Endothelial cell of umbilical vein (primary cell): ENCODE data around the gene IGFL3. TPM values are rescaled to one million over a fixed set of nuclear protein-coding genes. Genes with fewer than 3 reads are reported as not detected.

ENCODE experiments used
- BruUV-seq: library from RNA; stranded (reverse); fragments of 400-500 nt; replicated peaks from 2 replicates; lab custom pipeline; 2021; lab: Mats Ljungman, UMichigan
- CTCF ChIA-PET: fragments of 300-600, 350-600 bp; sonication (Branson Sonifier 250); formaldehyde crosslinking; loops from one replicate; lab custom pipeline; 2021; ENCODE audit warnings: antibody characterized with exemption, inconsistent platforms; lab: Charles Lee
- POLR2A ChIA-PET: fragments of 300-600, 350-600 bp; sonication (Branson Sonifier 250); formaldehyde crosslinking; loops from one replicate; lab custom pipeline; 2021; ENCODE audit warnings: antibody characterized with exemption, inconsistent platforms; lab: Charles Lee
- DNase-seq: peaks from one replicate; pipeline ENCODE4 v3.0.0-alpha.2; 2011; ENCODE audit warnings: low read depth, low spot score
- FAIRE-seq: peaks from 2 replicates; lab custom pipeline; 2011; peaks lifted over from hg19 to GRCh38; lab: Jason Lieb, UNC
- H2AFZ ChIP-seq: 2 replicates; pipeline ENCODE4 v1.6.0; 2012; ENCODE audit warnings: low read depth, low read length, control low read depth, inconsistent platforms
- H3K27ac ChIP-seq: 2 replicates; pipeline ENCODE4 v1.5.1; 2011; ENCODE audit warnings: low read depth, mild to moderate bottlenecking, control low read depth, low read length, moderate library complexity; ENCODE audit not compliant: insufficient read depth
- H3K27me3 ChIP-seq, 2 experiments: 2 replicates each; pipeline versions ENCODE4 v1.6.0 to v1.6.1; 2011; ENCODE audit warnings: low read length in 2 of 2, mixed read lengths in 1 of 2; ENCODE audit not compliant: control insufficient read depth in 2 of 2, insufficient read depth in 2 of 2
- H3K36me3 ChIP-seq, 2 experiments: 2 replicates in 1 of 2; 3 replicates in 1 of 2; pipeline ENCODE4 v1.5.1; 2011; ENCODE audit warnings: low read length in 2 of 2, mild to moderate bottlenecking in 1 of 2, moderate library complexity in 1 of 2; ENCODE audit not compliant: control insufficient read depth in 2 of 2, insufficient read depth in 2 of 2; ENCODE audit errors: extremely low read depth in 1 of 2
- H3K4me1 ChIP-seq: 3 replicates; pipeline ENCODE4 v1.5.1; 2011; ENCODE audit warnings: mild to moderate bottlenecking, low read length; ENCODE audit not compliant: control insufficient read depth, insufficient read depth; ENCODE audit errors: extremely low read depth
- H3K4me2 ChIP-seq: 2 replicates; pipeline ENCODE4 v1.6.1; 2011; ENCODE audit warnings: low read length, control low read depth, mixed read lengths; ENCODE audit not compliant: insufficient read depth
- H3K4me3 ChIP-seq, 3 experiments: fragments of 200-600 bp in 1 of 3; sonication (generic), shearing (Covaris generic) in 1 of 3; replicated peaks in 1 of 3; 2 replicates each; pipeline ENCODE4 v1.5.1; 2011 to 2016; ENCODE audit warnings: control low read depth in 3 of 3, low read length in 3 of 3, mild to moderate bottlenecking in 2 of 3, inconsistent platforms in 1 of 3, low read depth in 1 of 3, moderate library complexity in 1 of 3; ENCODE audit not compliant: insufficient read depth in 1 of 3
- H3K79me2 ChIP-seq: 2 replicates; pipeline ENCODE4 v1.6.0; 2012; ENCODE audit warnings: low read length, inconsistent platforms; ENCODE audit not compliant: control insufficient read depth, insufficient read depth
- H3K9ac ChIP-seq: replicated peaks from 2 replicates; pipeline ENCODE3; 2011; ENCODE audit warnings: low read length, control low read depth; ENCODE audit not compliant: insufficient read depth; ENCODE audit errors: extremely low read depth
- H3K9me1 ChIP-seq: replicated peaks from 3 replicates; pipeline ENCODE4 v1.6.0; 2011; ENCODE audit warnings: mild to moderate bottlenecking, low read length; ENCODE audit not compliant: control insufficient read depth, insufficient read depth; ENCODE audit errors: extremely low read depth
- H3K9me3 ChIP-seq: replicated peaks from 2 replicates; pipeline ENCODE4 v1.5.1; 2012; ENCODE audit warnings: low read length, inconsistent platforms; ENCODE audit not compliant: control insufficient read depth, insufficient read depth
- H4K20me1 ChIP-seq: replicated peaks from 2 replicates; pipeline ENCODE3; 2011; ENCODE audit warnings: mild to moderate bottlenecking, low read length; ENCODE audit not compliant: control insufficient read depth, insufficient read depth; ENCODE audit errors: extremely low read depth
- CTCF ChIP-seq, 2 donors: IDR thresholded peaks; 1 replicate in 1 of 2; 2 replicates in 1 of 2; pipeline ENCODE4 v1.5.1; 2011; ENCODE audit warnings: low read length in 2 of 2, mild to moderate bottlenecking in 2 of 2, moderate library complexity in 2 of 2, control low read depth in 1 of 2, inconsistent platforms in 1 of 2, low read depth in 1 of 2; ENCODE audit not compliant: insufficient read depth in 1 of 2; ENCODE audit errors: extremely low read depth in 1 of 2
- FOS ChIP-seq: IDR thresholded peaks from 2 replicates; pipeline ENCODE4 v1.6.1; 2011; ENCODE audit warnings: mild to moderate bottlenecking, low read length, moderate library complexity, borderline replicate concordance; ENCODE audit not compliant: insufficient read depth
- GATA2 ChIP-seq: IDR thresholded peaks from 2 replicates; pipeline ENCODE4 v1.7.0; 2011; ENCODE audit warnings: low read depth, mild to moderate bottlenecking, moderate library complexity, mixed read lengths, low read length; ENCODE audit not compliant: insufficient read length, insufficient read depth
- MYC ChIP-seq: IDR thresholded peaks from one replicate; pipeline ENCODE4 v1.6.1; 2011; ENCODE audit warnings: mild to moderate bottlenecking, low read depth, low read length
- POLR2A ChIP-seq: IDR thresholded peaks from 2 replicates; pipeline ENCODE4 v1.6.1; 2012; ENCODE audit warnings: low read depth, mild to moderate bottlenecking, control low read depth, low read length
- dilution Hi-C: fragments of 300-500 bp; cut with MboI; formaldehyde crosslinking; loops from one replicate; pipeline ENCODE4 v1.15.0; 2019; ENCODE audit warnings: low sequenced_read_pairs; ENCODE audit not compliant: extremely low pct_ligation_motif_present
- intact Hi-C: fragments of 100-400 bp; cut with micrococcal nuclease; formaldehyde crosslinking; loops from one replicate; pipeline ENCODE4 v1.10.0; 2022
- polyA plus RNA-seq, 4 experiments: library from polyadenylated mRNA; depleted of rRNA in 3 of 4; stranded (reverse) in 3 of 4; unstranded in 1 of 4; fragments of >200 nt; gene quantifications; 2 replicates each; pipeline versions ENCODE4 v1.2.1 to v1.2.3, GENCODE V29; 2011 to 2012; ENCODE audit warnings: missing spikeins in 1 of 4
- total RNA-seq: library from RNA; stranded (reverse); gene quantifications from 2 replicates; pipeline ENCODE4 v1.2.3, GENCODE V29; 2021
- TF ChIP-seq, protein P1 (sequence below): IDR thresholded peaks from 2 replicates; pipeline ENCODE4 v1.6.1; 2011; ENCODE audit not compliant: insufficient read depth, insufficient read length

Gene IGFL3
- total and polyA plus RNA-seq, 2 donors (not counting 3 experiments of a cell fraction or from before 2014, with no cell fraction given), result not detected

GRCh38 chr19:46160233-46160775 lies 35.8 kb upstream of the IGFL3 start:
- H3K27ac ChIP-seq, result no peak overlapping the region
- TF ChIP-seq, protein P1, sequence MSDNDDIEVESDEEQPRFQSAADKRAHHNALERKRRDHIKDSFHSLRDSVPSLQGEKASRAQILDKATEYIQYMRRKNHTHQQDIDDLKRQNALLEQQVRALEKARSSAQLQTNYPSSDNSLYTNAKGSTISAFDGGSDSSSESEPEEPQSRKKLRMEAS, result no peak
- TF ChIP-seq MYC (no peak), POLR2A (no peak)
- no peak overlapping the region for H3K9ac ChIP-seq
- dilution Hi-C loops, result no loop called here
- CTCF ChIA-PET, result interaction anchor here (0.6 to 0.7 kb wide), 2 partner anchors 8 to 31 kb away, joined by 3 read pairs; no protein-coding TSS in a partner anchor
- H3K4me3 ChIP-seq, result no peak overlapping the region
- H4K20me1 ChIP-seq, result no peaks in the 10 kb centered on the region
- no peaks in the 10 kb centered on the region for H3K79me2 ChIP-seq
- no peaks in the 10 kb centered on the region for H3K9me3 ChIP-seq
- peaks cover 1 to 25% of the 10 kb centered on the region in 2 experiments for H3K27me3 ChIP-seq
- intact Hi-C loops, result no loop called here
- no peak for FAIRE-seq
- no peak overlapping the region for H3K4me2 ChIP-seq
- H3K9me1 ChIP-seq, result no peaks in the 10 kb centered on the region
- BruUV-seq, result no TSS peak
- DNase-seq, result no peak
- no peaks in the 10 kb centered on the region for H3K4me1 ChIP-seq
- POLR2A ChIA-PET, result no interaction called here
- no peaks in the 10 kb centered on the region for H3K36me3 ChIP-seq
- H2AFZ ChIP-seq, result no peak overlapping the region

GRCh38 chr19:46159418-46160232 lies 35.1 kb upstream of the IGFL3 start:
- Histone ChIP-seq H3K9ac (no peak overlapping the region), H2AFZ (no peak overlapping the region), H3K27ac (no peak overlapping the region), H3K9me3 (no peaks in the 10 kb centered on the region), H3K4me2 (no peak overlapping the region), H3K4me3 (no peak overlapping the region), H3K36me3 (no peaks in the 10 kb centered on the region), H3K9me1 (no peaks in the 10 kb centered on the region), H3K27me3 (peaks cover 1 to 30% of the 10 kb centered on the region in 2 experiments), H3K79me2 (no peaks in the 10 kb centered on the region), H3K4me1 (no peaks in the 10 kb centered on the region), H4K20me1 (no peaks in the 10 kb centered on the region)
- BruUV-seq, result no TSS peak
- POLR2A ChIA-PET, result no interaction called here
- DNase-seq (no peak), FAIRE-seq (no peak)
- intact Hi-C loops (no loop called here), dilution Hi-C loops (no loop called here)
- TF ChIP-seq MYC (no peak), GATA2 (no peak), POLR2A (no peak), CTCF (IDR thresholded peaks at IDR 0.05; ENCODE audit: extremely low read depth in 1 of 2, insufficient read depth in 1 of 2, low read depth in 1 of 2, low read length in 2 of 2) (no peak), FOS (no peak)
- TF ChIP-seq, protein P1, result no peak
- CTCF ChIA-PET, result interaction anchor here (0.6 kb wide), 1 partner anchor 30 kb away, joined by 3 read pairs; no protein-coding TSS in a partner anchor
